ENCODE results near the gene PARVB.
A peak's percentile ranks its signal among the peaks of the same experiment; 100 is the strongest.

PARVB gene

GRCh38 chr22:43993072-43993760 lies 30.9 kb upstream of the PARVB start:
- no peak for TF ChIP-seq ZNF274 (IDR thresholded peaks at IDR 0.05; ENCODE audit: low read depth, low read length)
- no peak overlapping the region for H3K4me3 ChIP-seq (ENCODE audit: low read length)

GRCh38 chr22:43994006-43994405 lies 30.1 kb upstream of the PARVB start:
- H3K4me3 ChIP-seq (ENCODE audit: low read length): no peak overlapping the region
- TF ChIP-seq ZNF274 (IDR thresholded peaks at IDR 0.05; ENCODE audit: low read depth, low read length): no peak

DNA sequence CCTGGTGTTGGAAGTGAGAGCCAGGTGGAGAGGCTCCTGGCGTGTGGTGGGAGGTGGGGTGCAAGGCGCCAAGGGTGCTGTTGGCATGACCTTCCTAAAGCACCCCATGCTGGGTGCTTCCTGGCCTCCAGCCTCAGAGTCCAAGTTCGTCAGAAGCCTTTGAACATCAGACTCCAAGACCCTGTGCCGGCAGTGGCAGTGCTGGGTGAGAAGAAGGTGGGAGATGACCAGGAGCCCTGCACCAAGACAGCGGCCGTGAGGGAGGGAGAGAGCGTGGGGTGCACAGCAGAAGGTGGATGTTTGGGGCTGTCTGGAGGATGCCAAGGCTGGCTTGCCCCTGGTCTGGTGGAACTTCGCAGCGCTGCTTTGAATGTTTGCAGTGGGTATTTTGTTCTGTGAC lies 29.7 kb upstream of the PARVB start:
- H3K4me3 ChIP-seq (ENCODE audit: low read length): no peak overlapping the region
- no peak for TF ChIP-seq ZNF274 (IDR thresholded peaks at IDR 0.05; ENCODE audit: low read depth, low read length)

- no peak for TF ChIP-seq ZNF274 (IDR thresholded peaks at IDR 0.05; ENCODE audit: low read depth, low read length)
- no peak overlapping the region; the same call in 1 of the 2 replicates for H3K4me3 ChIP-seq (ENCODE audit: low read length)
Measured at GRCh38 chr22:43995057-43995685, 28.9 kb upstream of the PARVB start.

GRCh38 chr22:43995798-43996169 lies 28.3 kb upstream of the PARVB start:
- H3K4me3 ChIP-seq (ENCODE audit: low read length): peak overlapping the region; percentile 20; the same call in 1 of the 2 replicates
- no peak for TF ChIP-seq ZNF274 (IDR thresholded peaks at IDR 0.05; ENCODE audit: low read depth, low read length)

- TF ChIP-seq ZNF274 (IDR thresholded peaks at IDR 0.05; ENCODE audit: low read depth, low read length): no peak
- H3K4me3 ChIP-seq (ENCODE audit: low read length): peak overlapping the region; percentile 17; the same call in 1 of the 2 replicates
Measured at GRCh38 chr22:43996170-43996980, 27.7 kb upstream of the PARVB start.

- no peak overlapping the region for H3K4me3 ChIP-seq (ENCODE audit: low read length)
- no peak for TF ChIP-seq ZNF274 (IDR thresholded peaks at IDR 0.05; ENCODE audit: low read depth, low read length)
Measured at GRCh38 chr22:43996981-43997265, 27.2 kb upstream of the PARVB start.

DNA sequence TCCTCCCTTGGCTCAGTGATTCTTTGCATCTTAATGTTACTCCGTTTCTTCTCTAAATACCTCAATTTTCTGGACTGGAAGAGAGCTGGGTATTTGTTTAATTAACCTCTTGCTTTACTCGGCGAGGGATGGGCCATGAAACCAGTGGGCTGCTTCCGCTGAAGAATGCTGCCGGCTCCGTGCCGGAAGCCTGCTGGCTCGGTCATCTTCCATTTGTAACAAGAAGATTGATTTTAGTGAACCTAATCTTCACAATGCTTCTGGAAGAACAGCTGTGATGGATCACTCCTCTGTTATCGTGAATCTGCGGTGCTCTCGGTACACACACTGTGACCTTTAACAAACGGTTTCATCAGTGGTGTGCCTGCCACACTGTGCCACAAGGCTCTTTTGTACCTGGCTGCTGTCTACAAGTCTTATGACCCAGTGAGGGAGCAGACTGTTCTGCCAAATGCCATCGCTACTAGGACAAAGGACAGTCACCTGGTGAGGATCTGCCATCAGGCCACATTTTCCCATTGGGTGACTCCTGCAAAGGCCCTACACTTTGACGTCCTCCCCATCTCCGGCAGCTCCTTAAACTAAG lies 25.3 kb upstream of the PARVB start:
- H3K4me3 ChIP-seq (ENCODE audit: low read length): no peak overlapping the region
- no peak for TF ChIP-seq ZNF274 (IDR thresholded peaks at IDR 0.05; ENCODE audit: low read depth, low read length)

DNA sequence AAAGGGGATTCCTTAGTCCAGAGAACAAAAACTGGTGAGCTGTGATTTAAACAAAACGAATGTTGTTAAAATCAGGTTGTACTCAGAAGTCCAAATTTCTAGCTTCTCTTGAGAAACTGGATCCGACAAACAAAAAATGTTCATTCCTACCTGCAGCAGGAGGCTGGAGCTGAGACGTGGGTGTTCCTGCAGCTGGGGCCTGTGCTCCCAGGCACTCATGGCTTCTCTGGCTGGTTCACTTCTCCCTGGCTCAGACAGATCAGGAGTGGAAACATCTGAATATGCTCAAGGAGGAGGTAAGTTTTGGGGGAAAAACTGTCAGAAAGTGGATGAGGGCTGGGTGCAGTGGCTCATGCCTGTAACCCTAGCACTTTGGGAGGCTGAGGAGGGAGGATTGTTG lies 24.7 kb upstream of the PARVB start:
- no peak overlapping the region for H3K4me3 ChIP-seq (ENCODE audit: low read length)
- TF ChIP-seq ZNF274 (IDR thresholded peaks at IDR 0.05; ENCODE audit: low read depth, low read length): no peak

- TF ChIP-seq ZNF274 (IDR thresholded peaks at IDR 0.05; ENCODE audit: low read depth, low read length): no peak
- no peak overlapping the region for H3K4me3 ChIP-seq (ENCODE audit: low read length)
Measured at GRCh38 chr22:44000123-44000522, 24.0 kb upstream of the PARVB start.

DNA sequence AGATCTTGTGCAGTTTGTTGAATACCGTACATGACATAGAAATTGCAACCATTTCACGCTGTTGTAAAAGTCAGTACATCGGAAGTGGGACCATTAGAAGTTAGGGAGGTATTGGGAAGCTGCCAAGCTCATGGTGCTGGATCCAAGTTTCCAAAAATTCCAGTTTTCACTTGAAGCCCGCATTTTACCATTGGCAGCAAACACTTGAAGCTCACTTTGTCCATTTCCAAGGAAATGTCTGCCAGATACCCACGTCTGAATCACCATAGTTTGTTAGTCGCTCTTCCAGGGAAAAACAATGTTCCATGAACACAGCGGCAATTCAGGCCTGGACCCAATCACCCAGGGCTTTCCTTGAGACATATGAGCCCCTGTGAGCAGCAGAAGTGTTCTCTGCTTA lies 22.6 kb upstream of the PARVB start:
- H3K4me3 ChIP-seq (ENCODE audit: low read length): no peak overlapping the region
- TF ChIP-seq ZNF274 (IDR thresholded peaks at IDR 0.05; ENCODE audit: low read depth, low read length): no peak

GRCh38 chr22:44002324-44002723 lies 21.8 kb upstream of the PARVB start:
- H3K4me3 ChIP-seq (ENCODE audit: low read length): no peak overlapping the region
- TF ChIP-seq ZNF274 (IDR thresholded peaks at IDR 0.05; ENCODE audit: low read depth, low read length): no peak

DNA sequence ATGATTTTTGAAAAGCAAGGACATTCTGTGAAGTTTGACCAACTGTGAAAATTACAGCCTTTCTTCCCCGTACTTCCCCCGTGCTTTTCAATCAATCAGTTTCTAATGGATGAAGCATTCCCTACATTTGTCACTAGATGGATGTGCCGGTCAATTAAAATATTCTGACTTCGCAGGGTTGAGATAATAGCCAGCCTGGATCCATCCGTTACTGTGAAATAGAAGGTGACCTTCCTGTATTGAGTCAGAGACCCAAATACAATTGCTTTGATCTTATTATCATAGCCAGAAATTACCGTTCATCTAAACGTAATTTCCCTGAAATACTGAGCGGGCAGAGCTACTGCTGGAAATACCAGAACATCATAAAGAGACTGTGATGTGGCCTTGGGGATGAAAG lies 21.1 kb upstream of the PARVB start:
- no peak for TF ChIP-seq ZNF274 (IDR thresholded peaks at IDR 0.05; ENCODE audit: low read depth, low read length)

GRCh38 chr22:44003405-44004103 lies 20.5 kb upstream of the PARVB start:
- no peak overlapping the region for H3K4me3 ChIP-seq (ENCODE audit: low read length)
- no peak for TF ChIP-seq ZNF274 (IDR thresholded peaks at IDR 0.05; ENCODE audit: low read depth, low read length)

More for the DNA sequence above, 21.1 kb upstream of the PARVB start:
- H3K4me3 ChIP-seq (ENCODE audit: low read length): no peak overlapping the region

Measured in GM08714 (cell line).